ENCODE measurements around the gene OGN. TPM values are rescaled to one million over a fixed set of nuclear protein-coding genes. Genes with fewer than 3 reads are reported as not detected.

OGN gene
- total and polyA plus RNA-seq, 2 of the 13 experiments (the other 11 are each of a cell fraction or from before 2014, with no cell fraction given), result not detected

DNA sequence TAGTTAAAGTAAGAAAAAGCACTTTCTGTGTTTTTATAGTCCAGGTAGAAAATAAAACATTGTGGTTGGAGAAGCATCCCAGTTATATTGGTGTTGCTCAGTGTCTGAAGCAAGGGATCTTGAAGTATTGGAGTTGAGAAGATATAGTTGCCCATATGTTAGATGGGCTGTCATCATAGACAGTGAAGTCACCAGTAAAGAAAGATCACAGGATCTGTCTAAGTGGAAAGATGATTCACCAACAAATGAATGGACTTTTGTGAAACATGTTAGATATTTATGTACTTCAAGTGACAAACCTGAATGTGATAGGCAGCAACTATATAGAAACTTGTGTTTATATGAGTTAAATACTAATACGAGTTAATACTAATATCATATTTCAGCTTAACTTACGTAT lies 11.7 kb downstream of the OGN start:
- H3K79me2 ChIP-seq (ENCODE audit: insufficient read depth, low read length), result no peaks in the 10 kb centered on the region
- H3K27me3 ChIP-seq (ENCODE audit: control insufficient read depth in 1 of 2, insufficient read depth in 2 of 2, low read length in 2 of 2), result no peaks in the 10 kb centered on the region
- in situ Hi-C loops (cut with HindIII; ENCODE audit: extremely low pct_ligation_motif_present, low pct_unique_long_range_greater_than_20kb) (no loop called here), intact Hi-C loops (cut with micrococcal nuclease; ENCODE audit: unreplicated experiment) (no loop called here)
- no peaks in the 10 kb centered on the region for H3K36me3 ChIP-seq (replicated peaks in 1 of 2; ENCODE audit: control insufficient read depth in 1 of 2, insufficient read depth in 2 of 2, low read length in 2 of 2)
- no peak overlapping the region for H3K27ac ChIP-seq (ENCODE audit: extremely low read length, insufficient read depth, low read length)
- TF ChIP-seq, protein P1, sequence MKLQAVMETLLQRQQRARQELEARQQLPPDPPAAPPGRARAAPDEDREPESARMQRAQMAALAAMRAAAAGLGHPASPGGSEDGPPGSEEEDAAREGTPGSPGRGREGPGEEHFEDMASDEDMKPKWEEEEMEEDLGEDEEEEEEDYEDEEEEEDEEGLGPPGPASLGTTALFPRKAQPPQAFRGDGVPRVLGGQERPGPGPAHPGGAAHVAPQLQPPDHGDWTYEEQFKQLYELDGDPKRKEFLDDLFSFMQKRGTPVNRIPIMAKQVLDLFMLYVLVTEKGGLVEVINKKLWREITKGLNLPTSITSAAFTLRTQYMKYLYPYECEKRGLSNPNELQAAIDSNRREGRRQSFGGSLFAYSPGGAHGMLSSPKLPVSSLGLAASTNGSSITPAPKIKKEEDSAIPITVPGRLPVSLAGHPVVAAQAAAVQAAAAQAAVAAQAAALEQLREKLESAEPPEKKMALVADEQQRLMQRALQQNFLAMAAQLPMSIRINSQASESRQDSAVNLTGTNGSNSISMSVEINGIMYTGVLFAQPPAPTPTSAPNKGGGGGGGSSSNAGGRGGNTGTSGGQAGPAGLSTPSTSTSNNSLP (IDR thresholded peaks at IDR 0.05; ENCODE audit: low read depth, low read length), result no peak
- TF ChIP-seq ATF1 (CRISPR knock-in tag; IDR thresholded peaks at IDR 0.05) (no peak), CREM (IDR thresholded peaks at IDR 0.05) (no peak), CREM (CRISPR knock-in tag; IDR thresholded peaks at IDR 0.05) (no peak)
- TF ChIP-seq, protein P2, sequence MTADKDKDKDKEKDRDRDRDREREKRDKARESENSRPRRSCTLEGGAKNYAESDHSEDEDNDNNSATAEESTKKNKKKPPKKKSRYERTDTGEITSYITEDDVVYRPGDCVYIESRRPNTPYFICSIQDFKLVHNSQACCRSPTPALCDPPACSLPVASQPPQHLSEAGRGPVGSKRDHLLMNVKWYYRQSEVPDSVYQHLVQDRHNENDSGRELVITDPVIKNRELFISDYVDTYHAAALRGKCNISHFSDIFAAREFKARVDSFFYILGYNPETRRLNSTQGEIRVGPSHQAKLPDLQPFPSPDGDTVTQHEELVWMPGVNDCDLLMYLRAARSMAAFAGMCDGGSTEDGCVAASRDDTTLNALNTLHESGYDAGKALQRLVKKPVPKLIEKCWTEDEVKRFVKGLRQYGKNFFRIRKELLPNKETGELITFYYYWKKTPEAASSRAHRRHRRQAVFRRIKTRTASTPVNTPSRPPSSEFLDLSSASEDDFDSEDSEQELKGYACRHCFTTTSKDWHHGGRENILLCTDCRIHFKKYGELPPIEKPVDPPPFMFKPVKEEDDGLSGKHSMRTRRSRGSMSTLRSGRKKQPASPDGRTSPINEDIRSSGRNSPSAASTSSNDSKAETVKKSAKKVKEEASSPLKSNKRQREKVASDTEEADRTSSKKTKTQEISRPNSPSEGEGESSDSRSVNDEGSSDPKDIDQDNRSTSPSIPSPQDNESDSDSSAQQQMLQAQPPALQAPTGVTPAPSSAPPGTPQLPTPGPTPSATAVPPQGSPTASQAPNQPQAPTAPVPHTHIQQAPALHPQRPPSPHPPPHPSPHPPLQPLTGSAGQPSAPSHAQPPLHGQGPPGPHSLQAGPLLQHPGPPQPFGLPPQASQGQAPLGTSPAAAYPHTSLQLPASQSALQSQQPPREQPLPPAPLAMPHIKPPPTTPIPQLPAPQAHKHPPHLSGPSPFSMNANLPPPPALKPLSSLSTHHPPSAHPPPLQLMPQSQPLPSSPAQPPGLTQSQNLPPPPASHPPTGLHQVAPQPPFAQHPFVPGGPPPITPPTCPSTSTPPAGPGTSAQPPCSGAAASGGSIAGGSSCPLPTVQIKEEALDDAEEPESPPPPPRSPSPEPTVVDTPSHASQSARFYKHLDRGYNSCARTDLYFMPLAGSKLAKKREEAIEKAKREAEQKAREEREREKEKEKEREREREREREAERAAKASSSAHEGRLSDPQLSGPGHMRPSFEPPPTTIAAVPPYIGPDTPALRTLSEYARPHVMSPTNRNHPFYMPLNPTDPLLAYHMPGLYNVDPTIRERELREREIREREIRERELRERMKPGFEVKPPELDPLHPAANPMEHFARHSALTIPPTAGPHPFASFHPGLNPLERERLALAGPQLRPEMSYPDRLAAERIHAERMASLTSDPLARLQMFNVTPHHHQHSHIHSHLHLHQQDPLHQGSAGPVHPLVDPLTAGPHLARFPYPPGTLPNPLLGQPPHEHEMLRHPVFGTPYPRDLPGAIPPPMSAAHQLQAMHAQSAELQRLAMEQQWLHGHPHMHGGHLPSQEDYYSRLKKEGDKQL (CRISPR knock-in tag; IDR thresholded peaks at IDR 0.05; ENCODE audit: low read depth), result no peak
- TF ChIP-seq, protein P3, sequence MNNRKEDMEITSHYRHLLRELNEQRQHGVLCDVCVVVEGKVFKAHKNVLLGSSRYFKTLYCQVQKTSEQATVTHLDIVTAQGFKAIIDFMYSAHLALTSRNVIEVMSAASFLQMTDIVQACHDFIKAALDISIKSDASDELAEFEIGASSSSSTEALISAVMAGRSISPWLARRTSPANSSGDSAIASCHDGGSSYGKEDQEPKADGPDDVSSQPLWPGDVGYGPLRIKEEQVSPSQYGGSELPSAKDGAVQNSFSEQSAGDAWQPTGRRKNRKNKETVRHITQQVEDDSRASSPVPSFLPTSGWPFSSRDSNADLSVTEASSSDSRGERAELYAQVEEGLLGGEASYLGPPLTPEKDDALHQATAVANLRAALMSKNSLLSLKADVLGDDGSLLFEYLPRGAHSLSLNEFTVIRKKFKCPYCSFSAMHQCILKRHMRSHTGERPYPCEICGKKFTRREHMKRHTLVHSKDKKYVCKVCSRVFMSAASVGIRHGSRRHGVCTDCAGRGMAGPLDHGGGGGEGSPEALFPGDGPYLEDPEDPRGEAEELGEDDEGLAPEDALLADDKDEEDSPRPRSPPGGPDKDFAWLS (CRISPR knock-in tag; IDR thresholded peaks at IDR 0.05; ENCODE audit: borderline replicate concordance), result no peak
- TF ChIP-seq, protein P4, sequence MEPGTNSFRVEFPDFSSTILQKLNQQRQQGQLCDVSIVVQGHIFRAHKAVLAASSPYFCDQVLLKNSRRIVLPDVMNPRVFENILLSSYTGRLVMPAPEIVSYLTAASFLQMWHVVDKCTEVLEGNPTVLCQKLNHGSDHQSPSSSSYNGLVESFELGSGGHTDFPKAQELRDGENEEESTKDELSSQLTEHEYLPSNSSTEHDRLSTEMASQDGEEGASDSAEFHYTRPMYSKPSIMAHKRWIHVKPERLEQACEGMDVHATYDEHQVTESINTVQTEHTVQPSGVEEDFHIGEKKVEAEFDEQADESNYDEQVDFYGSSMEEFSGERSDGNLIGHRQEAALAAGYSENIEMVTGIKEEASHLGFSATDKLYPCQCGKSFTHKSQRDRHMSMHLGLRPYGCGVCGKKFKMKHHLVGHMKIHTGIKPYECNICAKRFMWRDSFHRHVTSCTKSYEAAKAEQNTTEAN (CRISPR knock-in tag; conservative IDR thresholded peaks at IDR 0.05), result no peak
- TF ChIP-seq, protein P5, sequence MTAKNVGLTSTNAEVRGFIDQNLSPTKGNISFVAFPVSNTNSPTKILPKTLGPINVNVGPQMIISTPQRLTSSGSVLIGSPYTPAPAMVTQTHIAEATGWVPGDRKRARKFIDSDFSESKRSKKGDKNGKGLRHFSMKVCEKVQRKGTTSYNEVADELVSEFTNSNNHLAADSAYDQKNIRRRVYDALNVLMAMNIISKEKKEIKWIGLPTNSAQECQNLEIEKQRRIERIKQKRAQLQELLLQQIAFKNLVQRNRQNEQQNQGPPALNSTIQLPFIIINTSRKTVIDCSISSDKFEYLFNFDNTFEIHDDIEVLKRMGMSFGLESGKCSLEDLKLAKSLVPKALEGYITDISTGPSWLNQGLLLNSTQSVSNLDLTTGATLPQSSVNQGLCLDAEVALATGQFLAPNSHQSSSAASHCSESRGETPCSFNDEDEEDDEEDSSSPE (CRISPR knock-in tag; IDR thresholded peaks at IDR 0.05), result no peak
- FAIRE-seq (no peak), ATAC-seq (no peak), DNase-seq (ENCODE audit: low spot score) (no peak)
- H3K4me3 ChIP-seq (replicated peaks in 1 of 3; ENCODE audit: insufficient read depth in 1 of 3, low read depth in 2 of 3, low read length in 3 of 3), result no peak overlapping the region
- no peak overlapping the region for H3K4me2 ChIP-seq (ENCODE audit: low read depth, low read length)
- H3K4me1 ChIP-seq (ENCODE audit: insufficient read depth, low read length), result no peaks in the 10 kb centered on the region
- 94% methylated on average over 2 of the region's 2 CpGs for WGBS (ENCODE audit: low lambda C conversion rate)
- POLR2A ChIA-PET, result no interaction called here
- H2AFZ ChIP-seq (ENCODE audit: low read length), result no peak overlapping the region
- CTCF ChIA-PET (ENCODE audit: low intra/inter-chr PET ratio, low total read pairs), result no interaction called here
- H3K9me3 ChIP-seq (ENCODE audit: low read length), result no peaks in the 10 kb centered on the region
- no peak overlapping the region for H3K9ac ChIP-seq (ENCODE audit: insufficient read depth, low read depth, low read length)
- no peaks in the 10 kb centered on the region for H4K20me1 ChIP-seq (ENCODE audit: insufficient read depth, low read length)
- no TSS peak for BruUV-seq (replicated peaks)

Data from HepG2 (cell line).